ENCODE results near the gene FAM120A. TPM values are rescaled to one million over a fixed set of nuclear protein-coding genes. Genes with fewer than 3 reads are reported as not detected.

Gene FAM120A
- total RNA-seq, 1 donor: 185 TPM

- H3K4me3 ChIP-seq (ENCODE audit: low read depth, low read length): no peak overlapping the region
- TF ChIP-seq CTCF (IDR thresholded peaks at IDR 0.05; ENCODE audit: insufficient read depth, low read depth, low read length): no peak
- no peak for DNase-seq (ENCODE audit: low read depth)
These were observed 32.5 kb upstream of the FAM120A start for GRCh38 chr9:93419023-93419422.

GRCh38 chr9:93422977-93423616 lies 28.4 kb upstream of the FAM120A start:
- H3K4me3 ChIP-seq (ENCODE audit: low read depth, low read length): no peak overlapping the region
- TF ChIP-seq CTCF (IDR thresholded peaks at IDR 0.05; ENCODE audit: insufficient read depth, low read depth, low read length): no peak
- DNase-seq (ENCODE audit: low read depth): no peak

GRCh38 chr9:93427655-93428379 lies 23.7 kb upstream of the FAM120A start:
- H3K4me3 ChIP-seq (ENCODE audit: low read depth, low read length): no peak overlapping the region
- no peak for DNase-seq (ENCODE audit: low read depth)
- TF ChIP-seq CTCF (IDR thresholded peaks at IDR 0.05; ENCODE audit: insufficient read depth, low read depth, low read length): peak; percentile 33

GRCh38 chr9:93431539-93432105 lies 19.9 kb upstream of the FAM120A start:
- no peak overlapping the region for H3K4me3 ChIP-seq (ENCODE audit: low read depth, low read length)
- DNase-seq (ENCODE audit: low read depth): no peak
- TF ChIP-seq CTCF (IDR thresholded peaks at IDR 0.05; ENCODE audit: insufficient read depth, low read depth, low read length): no peak

- no peak overlapping the region for H3K4me3 ChIP-seq (ENCODE audit: low read depth, low read length)
- no peak for DNase-seq (ENCODE audit: low read depth)
- TF ChIP-seq CTCF (IDR thresholded peaks at IDR 0.05; ENCODE audit: insufficient read depth, low read depth, low read length): no peak
These were observed 18.5 kb upstream of the FAM120A start for GRCh38 chr9:93432964-93433363.

- no peak for DNase-seq (ENCODE audit: low read depth)
- no peak for TF ChIP-seq CTCF (IDR thresholded peaks at IDR 0.05; ENCODE audit: insufficient read depth, low read depth, low read length)
- H3K4me3 ChIP-seq (ENCODE audit: low read depth, low read length): no peak overlapping the region
These were observed 17.4 kb upstream of the FAM120A start for GRCh38 chr9:93434056-93434455.

Data from fibroblast of villous mesenchyme (primary cell).